HepG2 (cell line): ENCODE data around the gene FAM161A. TPM values are rescaled to one million over a fixed set of nuclear protein-coding genes. Genes with fewer than 3 reads are reported as not detected.
A peak's percentile ranks its signal among the peaks of the same experiment; 100 is the strongest.

Experiments
- CCDC6 ChIP-seq: sonication (generic); formaldehyde crosslinking; IDR thresholded peaks from 2 replicates; pipeline ENCODE4 v1.8.1; 2022; ENCODE audit warnings: mild to moderate bottlenecking, missing genetic modification reagents, moderate library complexity
- CHD4 ChIP-seq: fragments of 200-600 bp; sonication (generic); IDR thresholded peaks from 2 replicates; pipeline ENCODE4 v1.7.0; 2017; ENCODE audit warnings: mild to moderate bottlenecking, low read length, borderline replicate concordance
- HDAC1 ChIP-seq: sonication (generic); formaldehyde crosslinking; IDR thresholded peaks from 2 replicates; pipeline ENCODE4 v1.5.1; 2020; ENCODE audit warnings: mild to moderate bottlenecking, missing genetic modification reagents
- RAD21 ChIP-seq: fragments of 450-650 bp; formaldehyde crosslinking; IDR thresholded peaks from 2 replicates; pipeline ENCODE4 v1.5.0; 2020; ENCODE audit warnings: mild to moderate bottlenecking
- SMC3 ChIP-seq: IDR thresholded peaks from 2 replicates; pipeline ENCODE4 v1.6.1; 2011; ENCODE audit warnings: low read length, improper control_type of control experiment
- SMYD3 ChIP-seq: sonication (generic); formaldehyde crosslinking; IDR thresholded peaks from 2 replicates; pipeline ENCODE4 v1.8.1; 2023; ENCODE audit warnings: mild to moderate bottlenecking, missing genetic modification reagents
- THAP9 ChIP-seq: sonication (generic); formaldehyde crosslinking; IDR thresholded peaks from 2 replicates; pipeline ENCODE4; 2020; ENCODE audit warnings: missing genetic modification reagents, mild to moderate bottlenecking, borderline replicate concordance
- ZFX ChIP-seq: sonication (generic); formaldehyde crosslinking; IDR thresholded peaks from 2 replicates; pipeline ENCODE4 v1.4.0; 2020; ENCODE audit warnings: mild to moderate bottlenecking, low read depth, missing genetic modification reagents, moderate library complexity
- ZNF331 ChIP-seq: sonication (generic); formaldehyde crosslinking; IDR thresholded peaks from 2 replicates; pipeline ENCODE4 v1.4.0; 2020; ENCODE audit warnings: missing genetic modification reagents
- ZNF776 ChIP-seq: sonication (generic); formaldehyde crosslinking; IDR thresholded peaks from 2 replicates; pipeline ENCODE4 v1.4.0; 2020; ENCODE audit warnings: mild to moderate bottlenecking, missing genetic modification reagents
- ZNF790 ChIP-seq: sonication (generic); formaldehyde crosslinking; IDR thresholded peaks from 2 replicates; pipeline ENCODE4 v1.8.0; 2022; ENCODE audit warnings: missing genetic modification reagents, mild to moderate bottlenecking, borderline replicate concordance
- polyA plus RNA-seq, 8 experiments: library from polyadenylated mRNA; depleted of rRNA in 3 of 8; stranded (reverse) in 7 of 8; unstranded in 1 of 8; fragments of >200 nt; fragmentation: Illumina TruSeq in 4 of 8; extraction: Trizol in 4 of 8; gene quantifications; 2 replicates each; pipeline versions ENCODE4 v1.2.1 to v1.2.3, GENCODE V29; 2011 to 2016; ENCODE audit warnings: low read depth in 4 of 8, missing spikeins in 1 of 8, mixed read lengths in 1 of 8; ENCODE audit not compliant: insufficient read depth in 1 of 8
- total RNA-seq, 5 experiments: library from RNA; depleted of rRNA; stranded (reverse); fragments of >200 nt; fragmentation: Illumina TruSeq; extraction: Trizol; gene quantifications; 2 replicates each; pipeline ENCODE4 v1.2.3, GENCODE V29; 2016; ENCODE audit warnings: low read depth in 1 of 5
- TF ChIP-seq, protein P1 (sequence below): sonication (generic); formaldehyde crosslinking; IDR thresholded peaks from 2 replicates; pipeline ENCODE4 v1.5.0; 2020; ENCODE audit warnings: mild to moderate bottlenecking, missing genetic modification reagents, borderline replicate concordance
- TF ChIP-seq, protein P2 (sequence below): sonication (generic); formaldehyde crosslinking; IDR thresholded peaks from 2 replicates; pipeline ENCODE4 v1.4.0; 2020; ENCODE audit warnings: mild to moderate bottlenecking, missing genetic modification reagents, borderline replicate concordance

FAM161A gene
- total and polyA plus RNA-seq, 2 of the 13 experiments (the other 11 are each of a cell fraction or from before 2014, with no cell fraction given) = 2.7 to 3.4 TPM

- no peak for TF ChIP-seq ZFX (CRISPR knock-in tag)
- TF ChIP-seq ZNF331 (CRISPR knock-in tag) = peak; percentile 30; the same call in 1 of the 2 replicates
- TF ChIP-seq RAD21 (CRISPR knock-in tag) = peak; percentile 60; the same call in 1 of the 2 replicates
- no peak for TF ChIP-seq ZNF776 (CRISPR knock-in tag)
- TF ChIP-seq, protein P1, sequence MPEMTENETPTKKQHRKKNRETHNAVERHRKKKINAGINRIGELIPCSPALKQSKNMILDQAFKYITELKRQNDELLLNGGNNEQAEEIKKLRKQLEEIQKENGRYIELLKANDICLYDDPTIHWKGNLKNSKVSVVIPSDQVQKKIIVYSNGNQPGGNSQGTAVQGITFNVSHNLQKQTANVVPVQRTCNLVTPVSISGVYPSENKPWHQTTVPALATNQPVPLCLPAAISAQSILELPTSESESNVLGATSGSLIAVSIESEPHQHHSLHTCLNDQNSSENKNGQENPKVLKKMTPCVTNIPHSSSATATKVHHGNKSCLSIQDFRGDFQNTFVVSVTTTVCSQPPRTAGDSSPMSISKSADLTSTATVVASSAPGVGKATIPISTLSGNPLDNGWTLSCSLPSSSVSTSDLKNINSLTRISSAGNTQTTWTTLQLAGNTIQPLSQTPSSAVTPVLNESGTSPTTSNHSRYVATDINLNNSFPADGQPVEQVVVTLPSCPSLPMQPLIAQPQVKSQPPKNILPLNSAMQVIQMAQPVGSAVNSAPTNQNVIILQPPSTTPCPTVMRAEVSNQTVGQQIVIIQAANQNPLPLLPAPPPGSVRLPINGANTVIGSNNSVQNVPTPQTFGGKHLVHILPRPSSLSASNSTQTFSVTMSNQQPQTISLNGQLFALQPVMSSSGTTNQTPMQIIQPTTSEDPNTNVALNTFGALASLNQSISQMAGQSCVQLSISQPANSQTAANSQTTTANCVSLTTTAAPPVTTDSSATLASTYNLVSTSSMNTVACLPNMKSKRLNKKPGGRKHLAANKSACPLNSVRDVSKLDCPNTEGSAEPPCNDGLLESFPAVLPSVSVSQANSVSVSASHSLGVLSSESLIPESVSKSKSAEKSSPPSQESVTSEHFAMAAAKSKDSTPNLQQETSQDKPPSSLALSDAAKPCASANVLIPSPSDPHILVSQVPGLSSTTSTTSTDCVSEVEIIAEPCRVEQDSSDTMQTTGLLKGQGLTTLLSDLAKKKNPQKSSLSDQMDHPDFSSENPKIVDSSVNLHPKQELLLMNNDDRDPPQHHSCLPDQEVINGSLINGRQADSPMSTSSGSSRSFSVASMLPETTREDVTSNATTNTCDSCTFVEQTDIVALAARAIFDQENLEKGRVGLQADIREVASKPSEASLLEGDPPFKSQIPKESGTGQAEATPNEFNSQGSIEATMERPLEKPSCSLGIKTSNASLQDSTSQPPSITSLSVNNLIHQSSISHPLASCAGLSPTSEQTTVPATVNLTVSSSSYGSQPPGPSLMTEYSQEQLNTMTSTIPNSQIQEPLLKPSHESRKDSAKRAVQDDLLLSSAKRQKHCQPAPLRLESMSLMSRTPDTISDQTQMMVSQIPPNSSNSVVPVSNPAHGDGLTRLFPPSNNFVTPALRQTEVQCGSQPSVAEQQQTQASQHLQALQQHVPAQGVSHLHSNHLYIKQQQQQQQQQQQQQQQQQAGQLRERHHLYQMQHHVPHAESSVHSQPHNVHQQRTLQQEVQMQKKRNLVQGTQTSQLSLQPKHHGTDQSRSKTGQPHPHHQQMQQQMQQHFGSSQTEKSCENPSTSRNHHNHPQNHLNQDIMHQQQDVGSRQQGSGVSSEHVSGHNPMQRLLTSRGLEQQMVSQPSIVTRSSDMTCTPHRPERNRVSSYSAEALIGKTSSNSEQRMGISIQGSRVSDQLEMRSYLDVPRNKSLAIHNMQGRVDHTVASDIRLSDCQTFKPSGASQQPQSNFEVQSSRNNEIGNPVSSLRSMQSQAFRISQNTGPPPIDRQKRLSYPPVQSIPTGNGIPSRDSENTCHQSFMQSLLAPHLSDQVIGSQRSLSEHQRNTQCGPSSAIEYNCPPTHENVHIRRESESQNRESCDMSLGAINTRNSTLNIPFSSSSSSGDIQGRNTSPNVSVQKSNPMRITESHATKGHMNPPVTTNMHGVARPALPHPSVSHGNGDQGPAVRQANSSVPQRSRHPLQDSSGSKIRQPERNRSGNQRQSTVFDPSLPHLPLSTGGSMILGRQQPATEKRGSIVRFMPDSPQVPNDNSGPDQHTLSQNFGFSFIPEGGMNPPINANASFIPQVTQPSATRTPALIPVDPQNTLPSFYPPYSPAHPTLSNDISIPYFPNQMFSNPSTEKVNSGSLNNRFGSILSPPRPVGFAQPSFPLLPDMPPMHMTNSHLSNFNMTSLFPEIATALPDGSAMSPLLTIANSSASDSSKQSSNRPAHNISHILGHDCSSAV = no peak
- TF ChIP-seq, protein P2, sequence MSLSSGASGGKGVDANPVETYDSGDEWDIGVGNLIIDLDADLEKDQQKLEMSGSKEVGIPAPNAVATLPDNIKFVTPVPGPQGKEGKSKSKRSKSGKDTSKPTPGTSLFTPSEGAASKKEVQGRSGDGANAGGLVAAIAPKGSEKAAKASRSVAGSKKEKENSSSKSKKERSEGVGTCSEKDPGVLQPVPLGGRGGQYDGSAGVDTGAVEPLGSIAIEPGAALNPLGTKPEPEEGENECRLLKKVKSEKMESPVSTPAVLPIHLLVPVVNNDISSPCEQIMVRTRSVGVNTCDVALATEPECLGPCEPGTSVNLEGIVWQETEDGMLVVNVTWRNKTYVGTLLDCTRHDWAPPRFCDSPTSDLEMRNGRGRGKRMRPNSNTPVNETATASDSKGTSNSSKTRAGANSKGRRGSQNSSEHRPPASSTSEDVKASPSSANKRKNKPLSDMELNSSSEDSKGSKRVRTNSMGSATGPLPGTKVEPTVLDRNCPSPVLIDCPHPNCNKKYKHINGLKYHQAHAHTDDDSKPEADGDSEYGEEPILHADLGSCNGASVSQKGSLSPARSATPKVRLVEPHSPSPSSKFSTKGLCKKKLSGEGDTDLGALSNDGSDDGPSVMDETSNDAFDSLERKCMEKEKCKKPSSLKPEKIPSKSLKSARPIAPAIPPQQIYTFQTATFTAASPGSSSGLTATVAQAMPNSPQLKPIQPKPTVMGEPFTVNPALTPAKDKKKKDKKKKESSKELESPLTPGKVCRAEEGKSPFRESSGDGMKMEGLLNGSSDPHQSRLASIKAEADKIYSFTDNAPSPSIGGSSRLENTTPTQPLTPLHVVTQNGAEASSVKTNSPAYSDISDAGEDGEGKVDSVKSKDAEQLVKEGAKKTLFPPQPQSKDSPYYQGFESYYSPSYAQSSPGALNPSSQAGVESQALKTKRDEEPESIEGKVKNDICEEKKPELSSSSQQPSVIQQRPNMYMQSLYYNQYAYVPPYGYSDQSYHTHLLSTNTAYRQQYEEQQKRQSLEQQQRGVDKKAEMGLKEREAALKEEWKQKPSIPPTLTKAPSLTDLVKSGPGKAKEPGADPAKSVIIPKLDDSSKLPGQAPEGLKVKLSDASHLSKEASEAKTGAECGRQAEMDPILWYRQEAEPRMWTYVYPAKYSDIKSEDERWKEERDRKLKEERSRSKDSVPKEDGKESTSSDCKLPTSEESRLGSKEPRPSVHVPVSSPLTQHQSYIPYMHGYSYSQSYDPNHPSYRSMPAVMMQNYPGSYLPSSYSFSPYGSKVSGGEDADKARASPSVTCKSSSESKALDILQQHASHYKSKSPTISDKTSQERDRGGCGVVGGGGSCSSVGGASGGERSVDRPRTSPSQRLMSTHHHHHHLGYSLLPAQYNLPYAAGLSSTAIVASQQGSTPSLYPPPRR = no peak
- TF ChIP-seq THAP9 (CRISPR knock-in tag) = no peak
- TF ChIP-seq CCDC6 (CRISPR knock-in tag) = no peak
- TF ChIP-seq SMYD3 (CRISPR knock-in tag) = no peak
- TF ChIP-seq ZNF790 (CRISPR knock-in tag) = no peak
- TF ChIP-seq HDAC1 (CRISPR knock-in tag) = no peak
- no peak for TF ChIP-seq CHD4
- TF ChIP-seq SMC3 = peak; percentile 69
Measured at GRCh38 chr2:61898810-61899209, 45.0 kb upstream of the FAM161A start (continued).
